Thoracic aorta (tissue), 2 donors: ENCODE results near the gene PNLIPRP1. TPM values are rescaled to one million over a fixed set of nuclear protein-coding genes. Genes with fewer than 3 reads are reported as not detected.

Source experiments
- ATAC-seq: fragments of 150-250 bp; one replicate; pipeline ENCODE4 v1.8.0; 2017; ENCODE audit warnings: low read depth; ENCODE audit not compliant: insufficient number of reproducible peaks, low FRiP score
- DNase-seq: peaks from one replicate; pipeline ENCODE4 v3.0.0-alpha.2; 2020; ENCODE audit warnings: low spot score
- H3K27ac ChIP-seq, 2 donors: fragments of 200-600 bp; sonication (generic); 1 replicate in 1 of 2; 2 replicates in 1 of 2; pipeline ENCODE4 v1.5.1; 2016; ENCODE audit warnings: mild to moderate bottlenecking in 2 of 2, moderate library complexity in 2 of 2
- H3K27me3 ChIP-seq: fragments of 200-600 bp; sonication (generic); replicated peaks from 2 replicates; pipeline ENCODE4 v1.6.0; 2016; ENCODE audit warnings: mild to moderate bottlenecking; ENCODE audit not compliant: insufficient read depth
- H3K36me3 ChIP-seq: fragments of 200-600 bp; sonication (generic); one replicate; pipeline ENCODE4 v1.5.1; 2016
- H3K4me1 ChIP-seq, 2 donors: fragments of 200-600 bp; sonication (generic); 1 replicate in 1 of 2; 2 replicates in 1 of 2; pipeline versions ENCODE4 v1.5.1 to v1.6.0; 2016; ENCODE audit warnings: low read depth in 2 of 2, mild to moderate bottlenecking in 1 of 2; ENCODE audit not compliant: control insufficient read depth in 1 of 2
- H3K4me3 ChIP-seq: fragments of 200-600 bp; sonication (generic); 2 replicates; pipeline ENCODE4 v1.5.1; 2016; ENCODE audit warnings: mild to moderate bottlenecking
- H3K9me3 ChIP-seq: fragments of 200-600 bp; sonication (generic); 2 replicates; pipeline ENCODE4 v1.5.1; 2016
- total RNA-seq, 2 donors: library from RNA; depleted of rRNA; stranded (reverse); fragments of >200 nt; gene quantifications; one replicate each; pipeline versions ENCODE4 v1.1.0 to v1.2.3, GENCODE V29; 2016
- TF ChIP-seq, protein P1 (sequence below): fragments of 200-600 bp; sonication (generic); IDR thresholded peaks from one replicate; pipeline ENCODE4 v1.5.1; 2019; ENCODE audit warnings: antibody characterized with exemption

Gene PNLIPRP1
- total RNA-seq, 2 donors from 2014 or later = 0.99 TPM; not detected in 1

DNA sequence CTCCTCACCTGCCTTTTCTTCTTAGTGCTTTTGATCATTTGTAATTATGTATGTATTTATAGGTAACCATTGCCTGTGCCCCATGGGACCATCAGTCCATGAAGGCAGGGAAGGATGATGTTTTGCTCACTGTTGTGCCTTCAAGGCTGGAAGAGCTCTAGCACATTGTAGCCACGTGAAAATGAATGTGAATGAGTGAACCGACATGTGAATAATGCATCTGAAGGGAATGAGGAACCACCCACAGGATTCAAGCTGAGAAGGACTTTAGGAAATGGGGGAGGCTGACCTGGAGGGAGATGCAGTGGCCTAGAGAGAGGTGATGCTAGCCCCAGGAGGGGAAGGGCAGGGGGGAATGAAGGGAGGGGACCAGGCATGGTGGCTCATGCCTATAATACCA, 24.0 kb downstream of the PNLIPRP1 start:
- no peak for DNase-seq
- Histone ChIP-seq H3K36me3 (no peaks in the 10 kb centered on the region), H3K4me1 (no peaks in the 10 kb centered on the region), H3K27me3 (no peaks in the 10 kb centered on the region), H3K27ac (no peak overlapping the region), H3K9me3 (no peaks in the 10 kb centered on the region), H3K4me3 (no peak overlapping the region)
- no peak for ATAC-seq
- TF ChIP-seq, protein P1, sequence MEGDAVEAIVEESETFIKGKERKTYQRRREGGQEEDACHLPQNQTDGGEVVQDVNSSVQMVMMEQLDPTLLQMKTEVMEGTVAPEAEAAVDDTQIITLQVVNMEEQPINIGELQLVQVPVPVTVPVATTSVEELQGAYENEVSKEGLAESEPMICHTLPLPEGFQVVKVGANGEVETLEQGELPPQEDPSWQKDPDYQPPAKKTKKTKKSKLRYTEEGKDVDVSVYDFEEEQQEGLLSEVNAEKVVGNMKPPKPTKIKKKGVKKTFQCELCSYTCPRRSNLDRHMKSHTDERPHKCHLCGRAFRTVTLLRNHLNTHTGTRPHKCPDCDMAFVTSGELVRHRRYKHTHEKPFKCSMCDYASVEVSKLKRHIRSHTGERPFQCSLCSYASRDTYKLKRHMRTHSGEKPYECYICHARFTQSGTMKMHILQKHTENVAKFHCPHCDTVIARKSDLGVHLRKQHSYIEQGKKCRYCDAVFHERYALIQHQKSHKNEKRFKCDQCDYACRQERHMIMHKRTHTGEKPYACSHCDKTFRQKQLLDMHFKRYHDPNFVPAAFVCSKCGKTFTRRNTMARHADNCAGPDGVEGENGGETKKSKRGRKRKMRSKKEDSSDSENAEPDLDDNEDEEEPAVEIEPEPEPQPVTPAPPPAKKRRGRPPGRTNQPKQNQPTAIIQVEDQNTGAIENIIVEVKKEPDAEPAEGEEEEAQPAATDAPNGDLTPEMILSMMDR = no peak

GRCh38 chr10:116615199-116615776, 24.5 kb downstream of the PNLIPRP1 start:
- DNase-seq (no peak), ATAC-seq (no peak)
- H3K4me3 ChIP-seq = no peak overlapping the region
- H3K4me1 ChIP-seq = no peaks in the 10 kb centered on the region
- TF ChIP-seq, protein P1 = no peak
- no peaks in the 10 kb centered on the region for H3K36me3 ChIP-seq
- H3K27ac ChIP-seq = no peak overlapping the region
- H3K27me3 ChIP-seq = no peaks in the 10 kb centered on the region
- H3K9me3 ChIP-seq = no peaks in the 10 kb centered on the region

- H3K4me1 ChIP-seq = no peaks in the 10 kb centered on the region
- ATAC-seq = no peak
- no peak within 1 kb of the TSS for H3K4me3 ChIP-seq
- no peaks in the 10 kb centered on the region for H3K27me3 ChIP-seq
- H3K9me3 ChIP-seq = no peaks in the 10 kb centered on the region
- no peaks in the 10 kb centered on the region for H3K36me3 ChIP-seq
- no peak for DNase-seq
- H3K27ac ChIP-seq = no peak within 1 kb of the TSS
- TF ChIP-seq, protein P1 = no peak
Measured at GRCh38 chr10:116620423-116621400, 30.0 kb downstream of the PNLIPRP1 start, which contains the start of gene PNLIPRP2. Gene PNLIPRP2, plus strand, starts transcription at chr10:116620953.

DNA sequence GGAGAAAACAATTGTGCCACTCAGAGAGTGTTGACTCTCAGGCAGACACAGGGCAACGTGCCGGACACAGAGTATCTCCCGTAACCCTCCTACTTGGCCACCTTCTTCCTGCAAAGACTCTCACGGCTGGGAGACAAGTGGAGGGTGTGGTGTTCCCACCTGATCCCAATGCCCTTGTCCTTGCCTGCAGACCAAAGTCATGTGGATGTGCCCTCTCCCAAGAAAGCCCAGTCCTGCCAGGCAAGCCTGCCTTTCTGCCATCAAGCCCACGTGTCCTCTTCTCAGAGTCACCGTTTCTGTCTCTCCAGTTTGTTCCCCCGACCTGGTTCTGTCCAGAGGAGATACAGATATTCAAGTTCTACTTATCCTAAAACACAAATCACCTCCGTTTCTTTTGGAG, 30.7 kb downstream of the PNLIPRP1 start:
- Histone ChIP-seq H3K36me3 (no peaks in the 10 kb centered on the region), H3K4me1 (no peaks in the 10 kb centered on the region), H3K9me3 (no peaks in the 10 kb centered on the region), H3K4me3 (no peak overlapping the region), H3K27ac (no peak overlapping the region), H3K27me3 (no peaks in the 10 kb centered on the region)
- ATAC-seq (no peak), DNase-seq (no peak)
- TF ChIP-seq, protein P1 = no peak

DNA sequence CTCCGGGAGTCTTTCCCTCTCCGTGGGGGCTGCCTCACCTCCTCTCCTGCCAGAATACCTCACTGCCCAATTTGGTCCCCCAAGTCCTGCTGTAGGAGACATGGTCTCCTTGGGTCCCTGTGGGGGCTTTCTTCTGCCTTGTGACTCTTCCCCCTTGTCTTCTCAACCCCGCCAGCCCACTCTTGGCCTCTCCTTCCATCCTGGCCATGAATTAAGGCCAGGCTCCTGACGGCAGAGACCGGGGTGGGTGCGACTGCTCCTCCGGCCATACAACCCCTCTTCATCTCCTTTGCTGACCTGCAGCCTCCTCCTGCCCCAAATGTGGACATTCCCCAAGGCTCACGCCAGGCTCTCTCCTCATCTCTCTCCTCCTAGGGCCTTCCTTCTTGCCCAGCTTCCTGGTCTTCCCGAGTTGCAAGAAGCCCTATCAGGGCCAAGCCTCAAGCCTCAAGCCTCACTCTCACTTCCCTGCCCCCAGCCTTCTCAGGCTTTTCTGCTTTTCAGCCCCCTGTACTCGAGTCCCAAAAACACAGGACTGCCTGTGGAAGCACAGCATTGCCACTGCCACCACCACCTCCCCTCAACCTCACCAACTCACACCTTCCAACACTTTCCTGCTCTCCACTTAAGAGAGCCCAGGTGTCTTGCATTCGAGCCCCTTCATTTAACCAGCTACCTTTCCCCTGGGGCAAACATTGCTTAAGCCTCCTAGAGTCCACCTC, 31.3 kb downstream of the PNLIPRP1 start:
- TF ChIP-seq, protein P1 = no peak
- no peak overlapping the region for H3K4me3 ChIP-seq
- no peak for DNase-seq
- H3K27ac ChIP-seq = no peak overlapping the region
- ATAC-seq = no peak
- H3K27me3 ChIP-seq = no peaks in the 10 kb centered on the region
- H3K36me3 ChIP-seq = no peaks in the 10 kb centered on the region
- no peaks in the 10 kb centered on the region for H3K4me1 ChIP-seq
- H3K9me3 ChIP-seq = no peaks in the 10 kb centered on the region
